Activated T-cell treated with anti-CD3 and anti-CD28 coated beads, Interleukin-2, amount 50 U/mL, for 1 hour (primary cell): Measurements from ENCODE around the gene COL4A1.

Experiments used
- DNase-seq: peaks from one replicate; pipeline ENCODE4 v3.0.0-alpha.2; 2020

COL4A1 gene

GRCh38 chr13:110233181-110233950, 73.6 kb downstream of the COL4A1 start:
- no peak for DNase-seq

GRCh38 chr13:110232756-110233155, 74.2 kb downstream of the COL4A1 start:
- no peak for DNase-seq

DNA sequence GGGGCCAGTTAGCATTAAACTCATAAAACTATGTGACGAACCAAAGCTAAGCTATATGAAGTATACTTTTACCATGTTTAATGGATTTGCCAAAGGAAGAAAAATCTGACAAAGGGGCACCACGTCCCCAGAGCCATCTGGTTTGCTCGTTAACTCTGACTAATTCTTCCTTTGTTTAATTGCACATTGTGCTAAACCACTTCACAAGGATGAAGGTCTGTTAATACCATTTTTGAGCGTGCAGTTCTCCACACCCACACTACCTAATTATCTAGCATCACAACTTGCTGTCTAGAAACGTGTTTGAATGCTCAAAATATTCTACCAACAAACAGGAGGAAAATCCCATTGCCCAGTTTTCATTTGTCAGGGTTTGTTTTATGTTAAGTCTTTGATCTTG, 74.8 kb downstream of the COL4A1 start:
- no peak for DNase-seq

DNA sequence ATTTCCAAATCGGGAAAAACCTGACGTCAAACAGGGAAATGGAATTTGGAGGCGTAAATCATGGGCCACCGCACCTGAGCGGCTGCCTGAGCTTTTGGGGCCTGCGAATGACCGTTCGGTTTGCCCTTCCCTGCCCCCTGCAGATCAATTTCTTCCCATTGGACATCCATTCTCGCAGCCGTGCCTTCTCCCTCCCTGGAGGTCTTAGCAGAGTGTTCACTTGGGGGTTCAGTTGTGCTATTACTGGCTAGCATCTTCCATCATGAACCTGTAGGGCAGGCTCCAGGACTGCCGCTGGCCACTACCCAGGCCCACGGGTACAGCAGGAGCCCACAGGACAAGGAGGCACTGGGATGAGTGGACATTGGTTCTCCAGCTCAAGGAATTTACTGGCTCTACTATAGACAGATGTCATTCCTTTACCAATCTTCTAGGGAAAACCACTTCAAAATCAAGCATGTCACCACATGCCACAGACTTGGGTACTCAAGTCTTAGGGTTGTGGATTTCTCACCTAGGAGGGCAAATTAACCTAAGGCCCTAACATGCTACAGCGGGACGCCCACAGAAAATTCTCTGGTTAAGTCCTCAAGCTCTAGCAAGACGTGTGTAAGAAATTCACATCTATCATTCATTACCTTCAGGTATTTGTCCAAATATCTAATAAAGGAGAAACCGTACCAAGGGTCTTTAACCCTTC, 75.5 kb downstream of the COL4A1 start:
- DNase-seq = no peak

DNA sequence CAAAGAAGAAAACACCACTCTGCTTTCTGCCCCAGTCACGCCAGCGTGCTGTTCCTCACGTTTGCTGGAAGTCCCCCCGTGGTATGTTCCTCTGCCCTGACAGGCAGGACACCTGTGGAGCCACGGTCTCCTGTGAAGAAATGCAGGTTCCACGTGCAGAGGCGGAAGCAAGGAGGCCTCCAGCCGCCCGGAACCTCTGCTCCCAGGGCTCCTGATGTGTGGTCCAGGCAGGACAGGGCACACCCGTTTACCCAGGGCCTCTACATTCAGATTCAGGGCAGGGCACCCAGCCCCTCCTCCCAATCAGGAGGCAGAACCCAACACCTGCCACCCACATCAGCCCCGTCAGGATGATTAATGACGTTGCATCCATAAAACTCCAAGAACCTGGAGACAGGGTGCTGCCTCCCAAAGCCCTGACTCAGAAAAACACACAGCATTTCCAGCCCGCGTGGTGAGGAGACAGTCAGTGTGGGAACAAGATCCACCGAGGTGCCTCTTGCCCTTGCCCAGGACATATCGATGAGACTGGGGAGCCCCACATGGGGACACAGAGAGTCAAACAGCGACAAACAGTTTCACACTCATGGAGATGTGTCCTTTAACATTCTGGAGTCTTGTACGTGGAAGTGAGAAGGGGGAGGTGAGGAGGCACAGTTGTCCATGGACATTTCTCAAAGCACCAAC, 76.2 kb downstream of the COL4A1 start:
- DNase-seq = no peak

- DNase-seq = no peak
Measured at GRCh38 chr13:110229905-110230563, 76.9 kb downstream of the COL4A1 start.

DNA sequence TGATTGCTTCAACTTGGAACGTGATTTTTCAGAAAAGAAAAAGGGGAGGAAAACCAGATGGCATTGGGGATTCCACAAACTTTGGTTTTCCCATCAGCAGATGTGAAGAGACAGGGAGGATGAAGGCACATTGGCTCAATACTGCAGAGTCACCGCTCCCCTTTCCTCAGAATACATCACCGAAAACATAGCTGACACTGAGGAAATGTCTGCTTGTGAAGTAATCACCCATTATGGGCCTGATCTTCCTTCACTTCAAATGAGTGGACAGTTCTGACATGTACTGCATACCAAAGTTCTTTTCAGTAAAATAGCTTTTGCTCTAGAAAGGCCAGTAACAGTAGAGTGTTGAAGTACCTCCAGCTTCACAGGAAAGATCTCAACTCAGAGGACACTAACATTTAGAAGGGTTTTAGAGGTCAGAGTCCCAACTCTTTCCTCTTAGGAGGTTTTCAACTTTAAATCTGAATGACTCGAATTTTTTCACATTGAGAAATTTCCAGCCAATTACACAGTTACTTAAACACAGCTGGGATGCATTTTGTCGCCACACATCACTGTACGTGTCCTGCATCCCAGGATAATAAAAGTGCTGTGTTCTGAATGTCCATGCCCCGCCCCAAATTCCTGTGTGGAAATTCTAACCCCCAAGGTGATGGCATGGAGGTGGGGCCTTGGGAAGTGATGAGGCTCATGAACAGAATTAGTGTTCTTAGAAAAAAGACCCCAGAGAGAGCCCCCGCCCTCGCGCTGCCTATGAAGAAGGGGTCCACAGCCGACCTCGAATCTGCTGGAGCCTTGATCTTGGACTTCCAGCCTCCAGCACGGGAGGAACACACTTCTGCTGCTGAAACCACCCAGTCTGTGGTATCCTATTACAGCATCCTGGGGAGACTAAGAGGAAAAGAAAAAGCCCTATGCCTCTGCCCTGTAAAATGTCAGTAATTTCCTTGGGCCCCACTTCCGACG, 77.7 kb downstream of the COL4A1 start:
- no peak for DNase-seq

DNA sequence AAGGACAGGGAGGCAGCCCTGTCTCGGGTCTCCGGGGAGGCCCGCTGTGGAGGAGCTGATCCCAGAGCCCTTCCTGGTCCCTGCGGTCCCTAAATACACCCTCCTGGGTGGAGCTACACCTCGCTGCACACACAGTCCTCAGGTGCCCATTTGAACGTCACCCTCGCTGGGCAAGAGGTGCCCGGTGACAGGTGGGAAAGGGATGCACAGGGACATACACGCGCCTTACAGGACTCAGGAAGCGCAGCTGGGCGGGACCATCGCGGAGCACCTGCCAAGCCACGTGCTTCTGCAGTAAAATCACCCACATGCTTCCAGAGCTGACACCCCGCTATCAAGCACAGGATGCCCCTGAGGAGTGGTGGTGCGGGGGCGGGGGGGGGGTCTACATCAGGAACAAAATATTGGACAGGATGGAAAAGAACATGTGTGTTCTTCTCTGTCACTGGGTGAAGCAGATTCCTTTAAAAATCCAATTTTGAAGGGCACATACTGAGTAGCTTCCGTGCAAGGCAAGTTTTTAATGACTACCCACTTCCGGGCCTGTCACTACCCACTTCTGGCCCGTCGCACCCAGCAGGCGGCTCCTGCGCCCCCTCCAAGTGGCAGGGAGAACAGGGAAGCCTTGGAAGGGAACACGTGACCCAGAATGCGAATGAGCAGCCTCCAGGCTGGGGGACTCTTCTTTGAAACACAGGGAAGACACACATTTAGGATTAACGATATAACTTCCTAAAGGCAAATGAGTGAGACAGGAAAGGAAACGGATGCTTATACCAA, 78.9 kb downstream of the COL4A1 start:
- no peak for DNase-seq

- no peak for DNase-seq
Measured at GRCh38 chr13:110227416-110227815, 79.5 kb downstream of the COL4A1 start.

- no peak for DNase-seq
Measured at GRCh38 chr13:110225609-110226574, 81.1 kb downstream of the COL4A1 start.

DNA sequence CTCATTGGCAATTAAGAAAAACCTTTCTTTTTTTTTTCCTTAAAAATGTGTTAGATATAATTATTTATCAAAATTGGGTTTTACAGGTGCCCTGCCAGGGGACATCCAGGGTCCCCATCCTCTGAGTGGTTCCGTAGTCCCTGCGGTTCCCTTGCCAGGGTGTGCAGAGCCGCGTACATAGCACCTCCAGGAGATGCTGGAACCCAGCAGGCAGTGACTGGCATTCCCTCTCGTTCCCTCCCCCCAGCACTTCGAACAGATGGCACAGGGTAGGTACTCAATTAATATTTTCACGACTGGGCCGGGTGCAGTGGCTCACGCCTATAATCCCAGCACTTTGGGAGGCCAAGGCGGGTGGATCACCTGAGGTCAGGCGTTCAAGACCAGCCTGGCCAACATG, 82.0 kb downstream of the COL4A1 start:
- no peak for DNase-seq

GRCh38 chr13:110224519-110224918, 82.4 kb downstream of the COL4A1 start:
- DNase-seq = no peak

GRCh38 chr13:110221406-110222117, 85.4 kb downstream of the COL4A1 start:
- DNase-seq = no peak

DNA sequence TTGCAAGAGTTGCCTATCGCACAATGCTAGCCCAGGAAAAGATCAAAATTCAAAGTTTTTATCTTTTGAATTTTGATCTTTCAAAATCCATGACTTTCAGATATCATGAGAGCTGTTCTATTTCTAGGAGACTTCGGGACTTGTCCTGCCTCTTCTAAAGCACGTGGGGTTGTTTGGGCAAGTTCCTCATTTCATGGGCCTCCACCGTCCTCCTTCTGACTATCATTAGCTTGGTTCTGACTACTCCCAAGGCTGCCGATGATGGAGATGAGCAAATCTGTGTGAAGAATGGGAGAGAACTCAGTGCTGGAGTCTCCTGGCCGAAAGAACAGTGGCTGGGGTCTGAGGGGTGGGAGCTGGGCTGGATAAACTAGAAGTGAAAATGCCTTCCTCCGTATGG, 86.5 kb downstream of the COL4A1 start:
- DNase-seq = no peak

- DNase-seq = no peak
Measured at GRCh38 chr13:110218581-110219201, 88.3 kb downstream of the COL4A1 start.

DNA sequence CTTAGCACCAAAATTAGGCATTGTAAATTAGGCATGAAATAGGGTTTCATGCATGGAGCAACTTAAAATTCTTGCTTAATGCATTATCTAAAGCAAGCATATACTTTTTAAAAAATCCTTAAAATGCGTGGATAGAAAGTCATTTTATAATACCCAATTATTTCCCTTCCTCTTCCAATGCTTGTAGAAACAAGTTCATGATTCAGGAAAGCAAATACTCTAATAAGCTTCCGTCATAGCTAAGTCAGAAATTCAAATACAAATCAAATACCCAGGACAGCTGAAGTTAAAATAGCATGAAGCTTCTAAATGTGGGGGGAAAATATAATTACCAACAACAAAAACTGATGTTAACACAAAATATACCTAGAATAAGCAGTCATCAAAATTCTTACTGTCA, 89.1 kb downstream of the COL4A1 start:
- no peak for DNase-seq

DNA sequence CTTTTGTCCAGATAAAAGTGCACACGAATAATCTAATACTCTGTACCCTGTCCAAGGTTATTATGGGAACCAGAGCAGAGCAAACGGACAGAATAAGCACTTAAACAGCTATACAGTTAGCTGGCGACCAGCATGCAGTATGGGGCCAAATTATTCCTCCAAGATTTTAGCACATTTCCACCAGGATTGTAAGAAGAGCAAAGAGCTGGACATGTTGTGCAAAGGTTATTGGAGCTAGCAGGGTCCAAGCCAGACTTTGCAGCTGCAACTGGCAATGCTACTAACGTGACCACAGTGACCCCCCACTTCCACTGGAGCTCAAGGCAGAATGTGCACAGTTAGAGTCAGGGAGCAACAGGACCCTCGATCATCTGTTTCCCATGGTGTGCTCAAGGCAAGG, 89.9 kb downstream of the COL4A1 start:
- DNase-seq = no peak

GRCh38 chr13:110216398-110217041, 90.4 kb downstream of the COL4A1 start:
- DNase-seq = no peak
